Measurements from ENCODE around the gene CLNS1A. TPM values are rescaled to one million over a fixed set of nuclear protein-coding genes. Genes with fewer than 3 reads are reported as not detected.

The CLNS1A gene
- total and polyA plus RNA-seq, 9 of the 15 experiments (the other 6 are each of a cell fraction or from before 2014, with no cell fraction given): 146 to 472 (median 345) TPM

- TF ChIP-seq ZFP91 (CRISPR knock-in tag; IDR thresholded peaks at IDR 0.05): 0 out of 2 replicates have a peak, but pooled peaks have one; percentile 29
Observed at GRCh38 chr11:77590194-77590782, 47.3 kb downstream of the CLNS1A start (continued).

- ATAC-seq (peak; percentile 97), FAIRE-seq (peak; percentile 49), DNase-seq (ENCODE audit: extremely low read depth in 1 of 4, low spot score in 3 of 4) (peak; percentile 86 to 90 (median 88))
- no TSS peak for BruUV-seq (replicated peaks)
- Histone ChIP-seq H4K20me1 (replicated peaks; ENCODE audit: control insufficient read depth, insufficient read depth, low read length) (no peaks in the 10 kb centered on the region), H3K79me2 (ENCODE audit: control insufficient read depth, insufficient read depth, low read length) (no peaks in the 10 kb centered on the region), H3K9me1 (ENCODE audit: control insufficient read depth, insufficient read depth, low read length) (no peaks in the 10 kb centered on the region), H2AFZ (ENCODE audit: low read depth, low read length) (peak within 1 kb of the TSS; percentile 86), H3K4me3 (peak within 1 kb of the TSS; percentile 56), H3K4me2 (ENCODE audit: insufficient read depth, low read length) (peak within 1 kb of the TSS; percentile 81), H3K9ac (ENCODE audit: insufficient read depth in 1 of 2, low read depth in 2 of 2, low read length in 2 of 2) (peak within 1 kb of the TSS; percentile 51 to 91), H3K9me3 (replicated peaks; ENCODE audit: control insufficient read depth, insufficient read depth, low read depth, low read length) (no peaks in the 10 kb centered on the region), H3K27ac (ENCODE audit: extremely low read depth, low read depth, low read length) (peak within 1 kb of the TSS; percentile 59; the same call in 2 of the 3 replicates), H3K36me3 (ENCODE audit: control insufficient read depth, insufficient read depth, low read length) (no peaks in the 10 kb centered on the region), H3K27me3 (ENCODE audit: control insufficient read depth in 2 of 2, insufficient read depth in 2 of 2, low read length in 2 of 2) (no peaks in the 10 kb centered on the region), H3K4me1 (replicated peaks in 1 of 2; ENCODE audit: control insufficient read depth in 2 of 2, insufficient read depth in 2 of 2, low read length in 2 of 2) (peaks cover 4 to 18% of the 10 kb centered on the region in 2 experiments; a peak in 3 of 5 replicates)
- WGBS (ENCODE audit: insufficient coverage, low coverage, missing lambda C conversion rate): 4% methylated on average over 22 of the region's 75 CpGs
- intact Hi-C loops (cut with micrococcal nuclease): no loop called here
- in situ Hi-C loops (cut with MboI): no loop called here
- ChIA-PET CTCF (ENCODE audit: low intra/inter-chr PET ratio) (no interaction called here), POLR2A (interaction anchor here (0.7 to 2.1 kb wide), 5 partner anchors 9 to 222 kb away, joined by 3 to 6 read pairs (median 4); no protein-coding TSS in a partner anchor)
- TF ChIP-seq MEF2D (tag; conservative IDR thresholded peaks at IDR 0.05; ENCODE audit: low read depth): no peak
- peak; percentile 89; the same call in 1 of the 2 replicates for TF ChIP-seq ZBTB1 (CRISPR knock-in tag; IDR thresholded peaks at IDR 0.05; ENCODE audit: borderline replicate concordance, low read depth)
- TF ChIP-seq KDM5B (IDR thresholded peaks at IDR 0.05; ENCODE audit: insufficient replicate concordance, low read depth, low read length): peak; percentile 76
- no peak for TF ChIP-seq ZNF778 (CRISPR knock-in tag; IDR thresholded peaks at IDR 0.05)
- TF ChIP-seq NR3C1 (CRISPR knock-in tag; IDR thresholded peaks at IDR 0.05): no peak
- no peak for TF ChIP-seq ZNF232 (CRISPR knock-in tag; IDR thresholded peaks at IDR 0.05)
- no peak for TF ChIP-seq TSHZ1 (CRISPR knock-in tag; IDR thresholded peaks at IDR 0.05)
- TF ChIP-seq MLX (CRISPR knock-in tag; conservative IDR thresholded peaks at IDR 0.05): no peak
- TF ChIP-seq HMG20B (CRISPR knock-in tag; IDR thresholded peaks at IDR 0.05): no peak
- no peak for TF ChIP-seq NCOA1 (IDR thresholded peaks at IDR 0.05; ENCODE audit: low read depth)
- TF ChIP-seq NFE2 (IDR thresholded peaks at IDR 0.05; ENCODE audit: low read depth): no peak
Observed at GRCh38 chr11:77589521-77590193, 47.9 kb downstream of the CLNS1A start, which contains the start of gene AQP11. Gene AQP11 (plus strand): TSS chr11:77589953. CDS start chr11:77589993, 40 bp downstream.

Data from K562 (cell line).